Smooth muscle cell (in vitro differentiated cells): ENCODE measurements around the gene HMGCL. TPM values are rescaled to one million over a fixed set of nuclear protein-coding genes. Genes with fewer than 3 reads are reported as not detected.
"Not testable (repeated sequence)": the region's sequence is repeated elsewhere in the genome, so short reads cannot be mapped to it uniquely, and the experiment has no call there.

Experiments used
- DNase-seq: peaks from one replicate; lab custom pipeline; 2025; ENCODE audit not compliant: unreplicated experiment; lab: John Stamatoyannopoulos, UW
- H2AFZ ChIP-seq: fragments of 200-600 bp; sonication (generic); 2 replicates; pipeline ENCODE4 v1.6.0; 2016; ENCODE audit warnings: antibody characterized with exemption, low read depth, mild to moderate bottlenecking
- H3F3A ChIP-seq: fragments of 200-600 bp; sonication (generic); 2 replicates; pipeline ENCODE4 v1.6.0; 2017; ENCODE audit warnings: antibody characterized with exemption, low read depth
- H3K27ac ChIP-seq: fragments of 200-600 bp; sonication (generic); 2 replicates; pipeline ENCODE4 v1.5.1; 2016; ENCODE audit warnings: low read depth, mild to moderate bottlenecking
- H3K27me3 ChIP-seq: fragments of 200-600 bp; sonication (generic); 2 replicates; pipeline ENCODE4 v1.6.1; 2016; ENCODE audit warnings: low read depth, mild to moderate bottlenecking
- H3K36me3 ChIP-seq: fragments of 200-600 bp; sonication (generic); 2 replicates; pipeline ENCODE4 v1.5.1; 2016; ENCODE audit warnings: low read depth
- H3K4me1 ChIP-seq: fragments of 200-600 bp; sonication (generic); 2 replicates; pipeline ENCODE4 v1.5.1; 2016; ENCODE audit warnings: low read depth
- H3K4me2 ChIP-seq: fragments of 200-600 bp; sonication (generic); 2 replicates; pipeline ENCODE4 v1.6.0; 2016; ENCODE audit warnings: mild to moderate bottlenecking
- H3K4me3 ChIP-seq: fragments of 200-600 bp; sonication (generic); 2 replicates; pipeline ENCODE4 v1.5.1; 2016; ENCODE audit warnings: mild to moderate bottlenecking
- H3K79me2 ChIP-seq: fragments of 200-600 bp; sonication (generic); 2 replicates; pipeline ENCODE4 v1.6.0; 2016; ENCODE audit warnings: low read depth, mild to moderate bottlenecking
- H3K9ac ChIP-seq: fragments of 200-600 bp; sonication (generic); 2 replicates; pipeline ENCODE4 v1.6.0; 2016; ENCODE audit warnings: low read depth
- H3K9me3 ChIP-seq: fragments of 200-600 bp; sonication (generic); replicated peaks from 2 replicates; pipeline ENCODE4 v1.5.1; 2016; ENCODE audit warnings: low read depth
- H4K20me1 ChIP-seq: fragments of 200-600 bp; sonication (generic); 2 replicates; pipeline ENCODE4 v1.6.0; 2016; ENCODE audit warnings: low read depth
- CTCF ChIP-seq: fragments of 200-600 bp; sonication (generic); IDR thresholded peaks from 2 replicates; pipeline ENCODE4 v1.5.1; 2017; ENCODE audit warnings: borderline replicate concordance, mild to moderate bottlenecking, antibody characterized with exemption; ENCODE audit not compliant: insufficient read depth, poor library complexity, severe bottlenecking
- WGBS: methylation state at CpG from one replicate; pipeline ENCODE4 v1.1.7; 2016; ENCODE audit warnings: low lambda C conversion rate; 5-methylcytosine and 5-hydroxymethylcytosine counted together
- polyA plus RNA-seq: library from polyadenylated mRNA; unstranded; fragments of >200 nt; fragmentation: Nextera tagmentation; extraction: Ambion mirVana; gene quantifications from 2 replicates; pipeline ENCODE4 v1.2.1, GENCODE V29; 2016
- total RNA-seq: library from RNA; depleted of rRNA; stranded (reverse); fragments of >200 nt; gene quantifications from 2 replicates; pipeline ENCODE4 v1.2.3, GENCODE V29; 2014

HMGCL gene
- total and polyA plus RNA-seq, 2 experiments from 2014 or later: 43.0 to 51.2 TPM

- Histone ChIP-seq H3K4me2 (no peak overlapping the region), H3K27ac (no peak overlapping the region), H3K9ac (no peak overlapping the region), H2AFZ (no peak overlapping the region), H3K4me1 (peaks cover 8% of the 10 kb centered on the region), H4K20me1 (no peaks in the 10 kb centered on the region), H3K9me3 (no peaks in the 10 kb centered on the region), H3K36me3 (no peaks in the 10 kb centered on the region), H3F3A (no peaks in the 10 kb centered on the region), H3K27me3 (no peaks in the 10 kb centered on the region), H3K79me2 (peaks cover 12% of the 10 kb centered on the region), H3K4me3 (no peak overlapping the region)
- no peak for DNase-seq
- no peak for TF ChIP-seq CTCF
- WGBS: 94% methylated on average over 1 of the region's 1 CpG
These were observed 2.5 kb upstream of the HMGCL start for GRCh38 chr1:23827717-23828116.

GRCh38 chr1:23826590-23826989 lies 1.4 kb upstream of the HMGCL start:
- not testable (repeated sequence) for H3K9ac ChIP-seq, H3K36me3 ChIP-seq, H3K9me3 ChIP-seq, H2AFZ ChIP-seq, DNase-seq, H4K20me1 ChIP-seq, H3K4me2 ChIP-seq, H3K4me3 ChIP-seq, H3F3A ChIP-seq, H3K4me1 ChIP-seq, H3K27me3 ChIP-seq, H3K27ac ChIP-seq
- peaks cover 12% of the 10 kb centered on the region for H3K79me2 ChIP-seq
- over 99% methylated on average over 13 of the region's 13 CpGs for WGBS

GRCh38 chr1:23825762-23826522 lies 713 bp upstream of the HMGCL start:
- H3K9ac ChIP-seq: no peak overlapping the region
- H3K27ac ChIP-seq: peak overlapping the region; percentile 90
- no peak for DNase-seq
- peaks cover 12% of the 10 kb centered on the region for H3K79me2 ChIP-seq
- H2AFZ ChIP-seq: peak overlapping the region; percentile 80
- peak overlapping the region; percentile 94 for H3K4me2 ChIP-seq
- H3K36me3 ChIP-seq: no peaks in the 10 kb centered on the region
- no peaks in the 10 kb centered on the region for H3F3A ChIP-seq
- peak overlapping the region; percentile 95 for H3K4me3 ChIP-seq
- no peaks in the 10 kb centered on the region for H3K27me3 ChIP-seq
- no peaks in the 10 kb centered on the region for H3K9me3 ChIP-seq
- no peak for TF ChIP-seq CTCF
- no peaks in the 10 kb centered on the region for H4K20me1 ChIP-seq
- WGBS: 66% methylated on average over 24 of the region's 24 CpGs
- H3K4me1 ChIP-seq: peaks cover 8% of the 10 kb centered on the region

GRCh38 chr1:23824711-23825075 lies 536 bp downstream of the HMGCL start:
- Histone ChIP-seq H3K79me2 (peaks cover 12% of the 10 kb centered on the region), H3K4me2 (peak overlapping the region; percentile 94), H4K20me1 (no peaks in the 10 kb centered on the region), H2AFZ (peak overlapping the region; percentile 80), H3K36me3 (no peaks in the 10 kb centered on the region), H3K9ac (peak overlapping the region; percentile 96), H3K4me3 (peak overlapping the region; percentile 95), H3K27me3 (no peaks in the 10 kb centered on the region), H3K9me3 (no peaks in the 10 kb centered on the region), H3K27ac (peak overlapping the region; percentile 90), H3F3A (no peaks in the 10 kb centered on the region), H3K4me1 (peaks cover 8% of the 10 kb centered on the region)
- TF ChIP-seq CTCF: no peak
- no peak for DNase-seq
- 9% methylated on average over 8 of the region's 8 CpGs for WGBS
